ENCODE results near the gene RCOR2.

GRCh38 chr11:63873311-63873710 is 43.7 kb downstream of the RCOR2 start:
- TF ChIP-seq CTCF (IDR thresholded peaks at IDR 0.05; ENCODE audit: low read length): no peak
- TF ChIP-seq EZH2 (IDR thresholded peaks at IDR 0.05; ENCODE audit: borderline replicate concordance, low read length): no peak

Measured in OCI-LY1 (cell line).